ENCODE measurements around the gene PCSK6. TPM values are rescaled to one million over a fixed set of nuclear protein-coding genes. Genes with fewer than 3 reads are reported as not detected.

The PCSK6 gene
- total and polyA plus RNA-seq, 2 donors from 2014 or later: 3.8 to 7.3 TPM

DNA sequence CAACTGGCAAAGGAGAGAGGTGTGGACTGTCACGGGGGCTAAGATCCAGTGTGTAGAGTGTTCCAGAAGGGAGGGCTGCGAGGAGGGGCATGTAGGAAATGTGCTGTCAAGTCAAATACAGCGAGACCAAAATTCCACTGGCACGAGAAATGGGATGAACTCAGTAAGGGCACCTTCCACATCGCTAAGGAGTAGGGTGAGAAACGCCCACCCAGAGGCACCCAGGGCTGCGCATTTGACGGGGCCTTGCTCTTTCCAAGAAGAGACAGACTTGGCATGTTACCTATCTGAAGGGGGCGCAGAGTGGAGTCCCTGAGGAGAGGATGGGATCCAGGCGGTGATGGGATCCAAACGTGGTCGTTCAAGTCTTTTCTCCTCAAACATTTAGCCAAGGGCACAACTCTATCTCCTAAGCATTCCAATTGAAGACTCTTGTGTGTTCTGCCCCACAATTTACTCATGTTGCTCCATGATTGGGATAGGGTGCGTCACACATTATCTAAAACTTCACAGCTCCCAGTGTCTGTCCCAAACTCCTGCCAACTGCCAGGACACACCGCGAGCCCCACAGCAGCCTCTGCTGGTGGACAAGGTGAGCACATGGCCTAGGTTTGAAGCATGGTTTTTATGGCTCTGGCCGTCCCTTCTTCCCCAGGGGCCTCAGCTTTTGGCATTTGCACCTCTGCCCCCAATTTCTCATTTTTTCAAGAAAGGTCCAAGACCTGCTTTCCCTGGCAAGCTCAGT, 219.9 kb downstream of the PCSK6 start:
- intact Hi-C loops (cut with DNase I): no loop called here

GRCh38 chr15:101267320-101268104, 222.0 kb downstream of the PCSK6 start:
- FAIRE-seq: no peak
- H3K9me3 ChIP-seq (ENCODE audit: control insufficient read depth in 2 of 3, insufficient read depth in 1 of 3, low read length in 3 of 3): no peaks in the 10 kb centered on the region
- H3K36me3 ChIP-seq (ENCODE audit: control insufficient read depth in 2 of 3, insufficient read depth in 3 of 3, low read length in 3 of 3): peaks cover 7 to 19% (median 15%) of the 10 kb centered on the region in 3 donors
- no peak overlapping the region for H3K9ac ChIP-seq (ENCODE audit: low read length in 3 of 3)
- no peak overlapping the region for H3K27ac ChIP-seq (ENCODE audit: low read depth in 2 of 2, low read length in 2 of 2)
- no peak overlapping the region for H3K4me3 ChIP-seq (ENCODE audit: low read length in 3 of 3)
- H3K27me3 ChIP-seq (ENCODE audit: control insufficient read depth, insufficient read depth, low read length): no peaks in the 10 kb centered on the region
- peak in 1 of 5 donors; percentile 27 for DNase-seq
- TF ChIP-seq CTCF (IDR thresholded peaks at IDR 0.05; ENCODE audit: borderline replicate concordance, extremely low read depth, insufficient read depth): no peak
- peaks cover 0 to 2% (median 0%) of the 10 kb centered on the region in 3 donors for H3K4me1 ChIP-seq (ENCODE audit: control insufficient read depth in 2 of 3, insufficient read depth in 2 of 3, low read depth in 1 of 3, low read length in 3 of 3)
- intact Hi-C loops (cut with DNase I): no loop called here

More for the DNA sequence above, 219.9 kb downstream of the PCSK6 start:
- FAIRE-seq (no peak), DNase-seq (no peak)
- Histone ChIP-seq H3K9me3 (ENCODE audit: control insufficient read depth in 2 of 3, insufficient read depth in 1 of 3, low read length in 3 of 3) (no peaks in the 10 kb centered on the region), H3K9ac (ENCODE audit: low read length in 3 of 3) (no peak overlapping the region), H3K4me3 (ENCODE audit: low read length in 3 of 3) (no peak overlapping the region), H3K36me3 (ENCODE audit: control insufficient read depth in 2 of 3, insufficient read depth in 3 of 3, low read length in 3 of 3) (peaks cover 12 to 37% (median 36%) of the 10 kb centered on the region in 3 donors), H3K27me3 (ENCODE audit: control insufficient read depth, insufficient read depth, low read length) (no peaks in the 10 kb centered on the region), H3K4me1 (ENCODE audit: control insufficient read depth in 2 of 3, insufficient read depth in 2 of 3, low read depth in 1 of 3, low read length in 3 of 3) (no peaks in the 10 kb centered on the region), H3K27ac (ENCODE audit: low read depth in 2 of 2, low read length in 2 of 2) (no peak overlapping the region)
- peak; percentile 12 for TF ChIP-seq CTCF (IDR thresholded peaks at IDR 0.05; ENCODE audit: borderline replicate concordance, extremely low read depth, insufficient read depth)

DNA sequence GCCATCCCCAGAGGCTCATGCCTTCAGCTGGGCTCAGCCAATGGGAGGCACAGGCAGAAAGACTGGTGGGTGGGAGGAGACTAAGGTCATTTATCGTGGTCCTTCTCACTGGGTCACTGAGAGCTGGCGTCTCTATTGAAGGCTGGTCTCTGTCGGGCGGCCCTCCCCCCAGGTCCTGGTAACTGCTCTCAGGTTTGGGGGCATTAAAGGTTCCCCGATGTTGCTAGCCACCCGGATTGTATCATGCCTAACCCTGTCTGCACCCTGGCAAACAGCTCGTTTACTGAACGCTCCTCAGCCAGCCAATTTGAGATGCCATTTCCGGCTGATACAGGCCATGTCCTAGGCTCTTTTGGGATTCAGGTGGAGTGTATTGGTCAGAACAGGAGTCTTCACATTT, 222.7 kb downstream of the PCSK6 start:
- no peak for TF ChIP-seq CTCF (IDR thresholded peaks at IDR 0.05; ENCODE audit: borderline replicate concordance, extremely low read depth, insufficient read depth)
- intact Hi-C loops (cut with DNase I): no loop called here

More for the DNA sequence above, 222.7 kb downstream of the PCSK6 start:
- DNase-seq (no peak), FAIRE-seq (no peak)
- H3K27me3 ChIP-seq (ENCODE audit: control insufficient read depth, insufficient read depth, low read length): no peaks in the 10 kb centered on the region
- no peak overlapping the region for H3K27ac ChIP-seq (ENCODE audit: low read depth in 2 of 2, low read length in 2 of 2)
- H3K4me3 ChIP-seq (ENCODE audit: low read length in 3 of 3): no peak overlapping the region
- peaks cover 0 to 2% (median 0%) of the 10 kb centered on the region in 3 donors for H3K4me1 ChIP-seq (ENCODE audit: control insufficient read depth in 2 of 3, insufficient read depth in 2 of 3, low read depth in 1 of 3, low read length in 3 of 3)
- H3K9ac ChIP-seq (ENCODE audit: low read length in 3 of 3): no peak overlapping the region
- H3K36me3 ChIP-seq (ENCODE audit: control insufficient read depth in 2 of 3, insufficient read depth in 3 of 3, low read length in 3 of 3): peaks cover 4 to 11% (median 11%) of the 10 kb centered on the region in 3 donors
- H3K9me3 ChIP-seq (ENCODE audit: control insufficient read depth in 2 of 3, insufficient read depth in 1 of 3, low read length in 3 of 3): no peaks in the 10 kb centered on the region
